K562 (cell line): ENCODE results near the gene APPBP2. TPM values are rescaled to one million over a fixed set of nuclear protein-coding genes. Genes with fewer than 3 reads are reported as not detected.
A peak's percentile ranks its signal among the peaks of the same experiment; 100 is the strongest.

Source experiments
- ARID1B ChIP-seq: fragments of 450-650 bp; IDR thresholded peaks from 2 replicates; pipeline ENCODE4 v1.6.1; 2016; ENCODE audit warnings: antibody characterized with exemption, mild to moderate bottlenecking, inconsistent platforms
- CHAMP1 ChIP-seq: fragments of 450-650 bp; IDR thresholded peaks from 2 replicates; pipeline ENCODE4 v1.6.1; 2016; ENCODE audit warnings: mild to moderate bottlenecking
- DDX20 ChIP-seq: fragments of 450-650 bp; IDR thresholded peaks from 2 replicates; pipeline ENCODE4 v1.6.1; 2016; ENCODE audit warnings: missing genetic modification characterization, low read depth, mild to moderate bottlenecking, missing compliant biosample characterization, moderate library complexity
- EHMT2 ChIP-seq: fragments of 450-650 bp; IDR thresholded peaks from 2 replicates; pipeline ENCODE4 v1.6.1; 2018; ENCODE audit warnings: antibody characterized with exemption
- MAFK ChIP-seq: IDR thresholded peaks from 2 replicates; pipeline ENCODE4 v1.6.1; 2011; ENCODE audit warnings: low read length, improper control_type of control experiment
- MCM3 ChIP-seq: fragments of 450-650 bp; IDR thresholded peaks from 2 replicates; pipeline ENCODE4 v1.6.1; 2016
- MECOM ChIP-seq: fragments of 250-450 bp; sonication (Bioruptor Pico); IDR thresholded peaks from 2 replicates; pipeline ENCODE4 v1.8.0; 2022; ENCODE audit warnings: inconsistent platforms
- MEF2D ChIP-seq: conservative IDR thresholded peaks from 2 replicates; pipeline ENCODE4 v1.6.1; 2016; ENCODE audit warnings: low read depth, missing genetic modification characterization, missing compliant biosample characterization
- PHF8 ChIP-seq: fragments of 200-600 bp; sonication (generic); IDR thresholded peaks from 2 replicates; pipeline ENCODE4 v1.6.1; 2012; ENCODE audit warnings: mixed run types, mild to moderate bottlenecking, inconsistent platforms, low read length, moderate library complexity, borderline replicate concordance
- PKNOX1 ChIP-seq: fragments of 450-650 bp; IDR thresholded peaks from 2 replicates; pipeline ENCODE4 v1.6.1; 2016
- RBFOX2 ChIP-seq: fragments of 200-400 bp; formaldehyde crosslinking; IDR thresholded peaks from 2 replicates; pipeline ENCODE4 v1.6.1; 2017; ENCODE audit warnings: low read depth, mild to moderate bottlenecking, low read length, moderate library complexity
- TEAD2 ChIP-seq: fragments of 450-650 bp; IDR thresholded peaks from 2 replicates; pipeline ENCODE4 v1.6.1; 2016; ENCODE audit warnings: missing genetic modification characterization, control low read depth, missing compliant biosample characterization
- YY1 ChIP-seq, 3 experiments: IDR thresholded peaks; 2 replicates each; pipeline ENCODE4 v1.6.1; 2011; ENCODE audit warnings: low read length in 2 of 3, mild to moderate bottlenecking in 2 of 3, moderate library complexity in 2 of 3, borderline replicate concordance in 1 of 3, control low read depth in 1 of 3, low read depth in 1 of 3; ENCODE audit not compliant: insufficient read depth in 3 of 3, insufficient replicate concordance in 2 of 3, control insufficient read depth in 1 of 3, insufficient read length in 1 of 3; ENCODE audit errors: extremely low read depth in 1 of 3
- ZNF165 ChIP-seq: fragments of 250-450 bp; sonication (Bioruptor Pico); IDR thresholded peaks from 2 replicates; pipeline ENCODE4 v1.4.0; 2020; ENCODE audit warnings: borderline replicate concordance
- ZNF316 ChIP-seq: fragments of 450-650 bp; IDR thresholded peaks from 2 replicates; pipeline ENCODE4 v1.6.1; 2016
- ZNF408 ChIP-seq: fragments of 250-450 bp; sonication (Bioruptor Pico); IDR thresholded peaks from 2 replicates; pipeline ENCODE4 v1.4.0; 2020; ENCODE audit warnings: low read depth, mild to moderate bottlenecking, moderate library complexity
- ZNF75A ChIP-seq: fragments of 450-650 bp; formaldehyde crosslinking; IDR thresholded peaks from 2 replicates; pipeline ENCODE4 v1.4.0; 2020; ENCODE audit warnings: mild to moderate bottlenecking
- polyA plus RNA-seq, 8 experiments: library from polyadenylated mRNA; depleted of rRNA in 4 of 8; stranded (reverse) in 5 of 8; unstranded in 3 of 8; fragments of >200 nt; fragmentation: Nextera tagmentation in 2 of 8; fragmentation: Illumina TruSeq in 1 of 8; extraction: Ambion mirVana in 2 of 8; extraction: Trizol in 1 of 8; gene quantifications; 2 replicates each; pipeline versions ENCODE4 v1.2.1 to v1.2.3, GENCODE V29; 2011 to 2014; ENCODE audit warnings: inconsistent platforms in 1 of 8, missing spikeins in 1 of 8
- total RNA-seq, 7 experiments: library from RNA; depleted of rRNA in 6 of 7; stranded (reverse); fragments of >200 nt in 6 of 7; fragmentation: Illumina TruSeq in 2 of 7; extraction: Trizol in 2 of 7; gene quantifications; 2 replicates each; pipeline versions ENCODE4 v1.2.1 to v1.2.3, GENCODE V29; 2011 to 2021; ENCODE audit warnings: low replicate concordance in 1 of 7

The APPBP2 gene
- total and polyA plus RNA-seq, 9 of the 15 experiments (the other 6 are each of a cell fraction or from before 2014, with no cell fraction given), result 2.7 to 16.8 (median 6.9) TPM

GRCh38 chr17:60506312-60506711, 19.7 kb downstream of the APPBP2 start (continued):
- TF ChIP-seq CHAMP1 (0 out of 2 replicates have a peak, but pooled peaks have one; percentile 42), MEF2D (tag) (no peak), RBFOX2 (no peak), TEAD2 (tag) (no peak), MCM3 (no peak), YY1 (IDR thresholded peaks at IDR 0.05; ENCODE audit: borderline replicate concordance in 1 of 3, control insufficient read depth in 1 of 3, extremely low read depth in 1 of 3, insufficient read depth in 3 of 3, insufficient read length in 1 of 3, insufficient replicate concordance in 2 of 3, low read depth in 1 of 3, low read length in 2 of 3) (no peak), MAFK (peak; percentile 91), DDX20 (tag) (no peak), EHMT2 (0 out of 2 replicates have a peak, but pooled peaks have one; percentile 22), ZNF75A (no peak), ZNF408 (no peak), ARID1B (0 out of 2 replicates have a peak, but pooled peaks have one; percentile 36), PKNOX1 (no peak), MECOM (CRISPR knock-in tag) (no peak), ZNF316 (peak; percentile 99), PHF8 (no peak), ZNF165 (no peak)
